HG03175 (cell line): ENCODE measurements around the gene AGAP3.

ENCODE experiments used
- ATAC-seq: cut with Tn5 transposase; IDR thresholded peaks from one replicate; pipeline ENCODE4 v1.9.1; 2021; ENCODE audit warnings: mild to moderate bottlenecking, moderate library complexity; ENCODE audit not compliant: unreplicated experiment

The AGAP3 gene

DNA sequence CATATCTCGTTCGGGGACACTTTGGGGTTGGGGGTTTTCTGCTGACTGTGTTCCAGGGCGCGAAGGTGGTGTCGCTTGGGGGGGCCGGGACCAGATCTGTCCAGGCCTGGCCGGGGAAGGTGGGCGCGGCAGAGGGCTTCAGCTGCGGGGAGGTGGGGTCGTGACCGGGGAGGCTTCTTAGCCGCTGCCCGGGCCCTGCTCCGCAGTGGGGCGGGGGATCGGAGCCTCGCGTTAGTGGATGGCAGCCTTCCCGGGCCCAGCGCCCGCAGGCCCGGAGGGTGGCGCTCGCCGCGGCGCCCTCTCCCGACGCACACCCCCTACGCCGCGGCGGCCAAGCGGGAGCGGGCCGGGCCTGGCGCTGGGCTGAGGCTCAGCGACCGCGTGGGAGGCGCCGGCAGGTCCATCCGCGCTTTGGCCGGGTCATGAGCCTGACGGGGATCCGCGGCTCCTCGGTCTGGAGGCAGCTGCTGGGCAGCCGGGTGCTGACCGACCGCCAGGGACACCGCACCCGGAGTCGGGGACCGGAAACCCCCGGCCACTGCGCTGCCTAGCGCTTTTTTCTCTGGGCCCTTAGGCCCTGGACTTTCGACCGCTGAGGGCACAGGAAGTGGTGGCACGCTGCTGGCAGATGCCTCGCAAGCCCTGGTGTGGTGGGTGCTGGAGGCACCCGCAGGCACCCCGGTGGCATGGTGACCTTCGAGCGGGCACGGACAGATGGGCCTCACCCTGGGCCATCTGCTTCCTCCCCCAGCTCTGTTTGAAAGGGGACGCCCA is 1.2 kb downstream of the AGAP3 start:
- no peak for ATAC-seq

DNA sequence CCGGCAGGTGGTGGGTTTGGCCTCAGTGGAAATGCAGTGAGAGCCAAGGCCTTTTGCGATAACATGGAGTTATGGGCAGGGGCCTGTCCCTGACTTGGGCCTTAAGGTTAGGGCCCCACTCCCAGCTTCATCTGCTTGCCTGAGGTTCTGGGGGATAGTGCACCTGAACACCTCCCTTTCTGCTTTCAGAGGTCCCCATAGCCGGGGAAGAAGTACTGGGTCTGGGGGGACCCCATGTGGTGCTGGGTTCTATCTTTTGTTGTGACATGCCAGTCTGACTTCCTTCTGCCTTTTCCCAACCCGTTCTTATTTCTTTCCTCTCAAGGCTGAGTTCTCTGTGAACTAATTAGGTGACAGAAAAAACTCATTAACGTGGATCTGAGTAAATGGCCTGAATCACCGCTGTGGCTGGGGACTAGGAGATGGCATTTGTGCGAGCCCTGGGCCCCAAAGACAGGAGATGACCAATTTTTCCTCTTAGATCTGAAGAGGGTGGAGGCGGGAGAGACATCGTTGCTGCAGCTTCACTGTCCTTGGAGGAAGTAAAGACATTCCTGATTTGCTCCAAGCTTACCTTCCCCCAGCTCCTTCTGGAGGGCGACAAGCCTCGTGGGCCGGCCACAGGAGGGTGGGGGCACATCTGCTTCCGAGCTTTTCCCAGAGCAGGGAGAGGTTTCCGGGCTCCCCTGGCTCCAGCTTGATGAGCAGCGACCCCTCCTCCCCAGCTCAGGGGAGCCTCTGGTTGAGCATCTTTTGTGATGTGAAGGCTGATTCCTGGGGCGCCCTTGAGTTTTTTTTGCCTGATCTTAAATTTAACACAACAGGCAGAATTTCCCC is 2.0 kb downstream of the AGAP3 start:
- ATAC-seq: no peak

DNA sequence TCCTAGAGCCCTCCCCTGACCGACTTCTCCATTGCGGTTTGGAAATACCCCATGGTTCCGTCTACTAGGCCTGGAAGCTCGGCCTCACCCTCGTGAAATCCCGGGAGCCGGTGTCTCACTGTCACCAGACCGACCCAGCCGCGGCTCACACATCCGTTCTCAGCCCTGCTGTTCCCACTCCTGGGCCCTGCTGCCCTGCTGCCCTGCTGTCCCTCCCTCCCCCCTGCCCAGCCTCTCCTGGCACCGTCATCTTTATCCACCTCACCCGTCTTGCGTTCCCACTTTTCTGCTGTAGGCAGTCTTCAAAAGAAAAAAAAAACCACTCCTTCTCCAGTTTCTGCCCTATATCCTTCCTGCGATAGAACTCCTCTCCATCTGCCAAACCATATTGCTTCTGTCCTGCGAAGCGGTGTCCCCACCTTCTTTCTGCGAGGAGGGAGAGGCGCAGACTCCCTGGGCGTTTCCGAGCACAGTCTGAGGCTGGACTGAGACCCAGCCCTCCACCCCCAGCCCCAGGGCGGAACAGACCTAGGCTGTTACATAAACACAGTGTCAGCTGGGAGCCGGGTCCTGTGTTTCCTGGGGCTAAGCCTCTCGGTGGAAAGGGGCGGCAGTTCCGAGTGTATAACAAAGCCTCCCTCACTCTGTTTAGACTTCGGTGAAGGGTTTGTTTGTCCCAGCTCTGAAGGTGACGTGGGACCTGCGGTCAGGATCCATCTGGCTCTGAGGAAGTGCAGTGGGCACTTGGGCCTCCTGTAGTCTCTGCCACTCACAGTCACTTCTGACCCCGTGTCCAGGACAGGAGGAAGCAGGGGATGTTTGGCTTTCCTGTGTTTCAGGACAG is 2.8 kb downstream of the AGAP3 start:
- no peak for ATAC-seq

DNA sequence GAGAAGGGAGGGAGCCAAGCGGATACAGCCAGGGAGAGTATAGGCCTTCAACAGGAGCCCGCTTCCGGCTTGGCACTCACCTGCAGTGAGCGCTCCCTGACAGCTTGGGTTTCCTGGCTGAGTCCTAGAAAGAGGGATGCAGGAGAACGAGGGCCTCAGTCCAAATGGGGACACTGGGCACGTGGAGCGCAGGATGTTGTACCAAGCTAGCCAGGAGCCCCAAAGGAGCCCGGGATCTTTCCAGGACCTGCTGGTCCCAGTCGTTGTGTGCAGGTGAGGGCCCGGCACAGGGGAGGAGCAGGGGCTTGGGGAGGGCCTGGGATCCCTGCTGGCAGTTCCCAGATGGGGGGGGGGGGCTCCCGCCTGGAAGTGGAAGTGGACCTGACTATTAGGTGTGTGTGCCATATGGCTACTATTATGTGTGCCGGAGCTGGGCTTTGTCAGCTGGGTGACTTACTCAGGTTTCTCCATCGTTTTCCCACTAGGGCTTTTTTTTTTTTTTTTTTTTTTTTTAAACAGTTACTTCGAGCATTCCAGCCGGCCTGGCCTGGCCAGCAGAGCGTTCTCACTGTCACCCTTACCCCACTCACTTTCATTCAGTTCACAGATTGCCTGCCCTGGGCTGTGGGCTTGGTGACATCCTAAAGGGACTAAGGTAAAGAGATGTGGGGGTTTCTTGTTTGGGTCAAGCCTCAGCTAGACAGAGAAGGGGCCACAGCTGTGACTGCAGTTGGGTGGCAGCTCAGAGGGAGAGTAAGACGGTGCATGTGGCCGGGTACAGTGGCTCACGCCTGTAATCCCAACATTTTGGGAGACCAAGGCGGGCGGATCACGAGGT is 3.8 kb downstream of the AGAP3 start:
- ATAC-seq: no peak

DNA sequence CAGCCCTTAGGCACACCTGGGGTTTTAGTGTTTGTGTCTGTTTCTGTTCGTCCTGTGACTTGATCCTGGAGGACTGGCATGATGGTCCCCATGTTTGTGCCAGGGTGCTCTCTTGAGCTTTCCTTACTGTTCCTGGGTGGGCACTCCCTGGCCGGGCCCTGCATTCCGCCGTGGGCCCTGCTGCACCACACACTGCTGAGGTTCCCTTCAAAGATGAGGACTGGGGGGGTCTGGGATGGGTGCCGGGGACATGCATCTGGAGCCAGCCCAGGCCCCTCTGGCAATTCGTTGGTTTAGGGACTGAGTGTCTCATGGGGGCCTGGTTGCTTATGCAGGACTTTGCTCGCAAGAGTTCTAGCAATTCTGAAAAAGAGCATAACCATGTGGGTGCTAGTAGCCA is 4.7 kb downstream of the AGAP3 start:
- no peak for ATAC-seq

DNA sequence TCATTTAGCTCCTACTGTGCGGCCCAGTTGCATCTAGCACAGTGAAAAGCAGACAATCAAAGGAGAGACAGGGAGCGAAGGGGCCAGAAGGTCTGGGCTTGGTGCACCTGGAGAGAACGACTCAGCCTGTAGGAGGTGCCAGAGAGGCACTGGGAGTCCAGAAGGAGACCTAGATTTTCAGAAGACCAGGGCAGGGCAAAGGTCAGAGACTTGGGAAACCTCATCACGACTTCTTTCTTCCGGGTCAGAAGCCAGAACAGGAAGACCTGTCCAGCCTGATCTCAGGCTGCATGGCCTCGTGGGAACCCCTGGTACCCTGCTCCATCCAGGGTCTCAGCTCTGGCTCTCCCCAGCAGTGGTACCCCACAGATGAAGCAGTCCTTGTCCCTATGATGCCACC is 5.2 kb downstream of the AGAP3 start:
- ATAC-seq: no peak

DNA sequence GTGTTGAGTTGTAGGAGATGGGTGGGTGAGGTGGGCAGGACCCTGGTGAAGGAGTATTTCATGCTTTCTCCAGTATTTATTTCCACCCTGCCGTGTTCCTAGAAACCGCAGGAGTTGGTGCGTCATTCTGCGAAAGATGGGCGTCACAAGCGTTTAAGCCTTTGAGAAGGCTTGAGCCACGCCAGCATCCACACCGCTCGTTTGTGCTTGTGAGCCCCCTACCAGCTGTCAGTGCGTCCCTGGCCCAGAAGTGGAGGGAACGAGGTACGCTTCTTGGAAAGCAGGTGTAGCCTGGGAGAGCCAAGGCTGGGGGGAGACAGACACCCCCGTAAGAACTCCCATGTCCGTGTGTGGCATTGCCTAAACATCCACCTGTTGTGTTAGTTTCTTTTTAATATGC is 5.7 kb downstream of the AGAP3 start:
- no peak for ATAC-seq

DNA sequence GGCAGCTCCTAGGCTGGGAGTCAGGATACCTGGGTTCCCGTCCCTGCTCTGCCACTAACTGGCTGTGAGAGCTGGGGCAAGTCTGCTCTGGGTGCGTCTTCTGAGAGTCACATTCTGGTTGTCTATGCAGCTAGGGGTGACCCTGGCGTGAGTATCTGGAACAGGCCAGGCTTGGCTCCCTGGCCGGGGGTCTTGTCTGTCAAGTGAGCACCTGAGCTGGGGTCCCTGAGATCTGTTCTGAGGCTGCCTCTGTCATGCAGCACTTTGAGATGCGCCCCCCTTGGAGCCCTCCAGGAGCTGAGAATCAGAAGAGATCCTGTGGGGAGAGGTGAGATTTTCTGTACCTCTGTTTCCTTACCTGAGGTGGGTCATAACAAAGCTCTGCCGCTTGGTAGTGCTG is 7.5 kb downstream of the AGAP3 start:
- ATAC-seq: no peak

DNA sequence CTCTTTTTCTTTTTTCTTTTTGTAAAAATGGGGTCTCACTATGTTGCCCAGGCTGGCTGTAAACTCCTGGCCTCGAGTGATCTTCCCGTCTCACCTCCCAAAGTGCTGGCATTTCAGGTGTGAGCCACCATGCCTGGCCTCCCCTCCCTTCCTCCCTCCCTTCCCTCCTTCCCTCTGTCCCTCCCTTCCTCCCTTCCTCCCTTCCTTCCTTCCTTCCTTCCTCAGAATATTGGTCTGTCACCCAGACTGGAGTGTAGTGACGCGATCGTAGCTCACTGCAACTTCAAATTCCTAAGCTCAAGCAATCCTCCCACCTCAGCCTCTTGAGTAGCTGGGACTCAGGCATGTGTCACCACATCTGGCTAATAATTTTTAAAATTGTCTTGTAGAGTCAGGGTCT is 8.4 kb downstream of the AGAP3 start:
- ATAC-seq: no peak

DNA sequence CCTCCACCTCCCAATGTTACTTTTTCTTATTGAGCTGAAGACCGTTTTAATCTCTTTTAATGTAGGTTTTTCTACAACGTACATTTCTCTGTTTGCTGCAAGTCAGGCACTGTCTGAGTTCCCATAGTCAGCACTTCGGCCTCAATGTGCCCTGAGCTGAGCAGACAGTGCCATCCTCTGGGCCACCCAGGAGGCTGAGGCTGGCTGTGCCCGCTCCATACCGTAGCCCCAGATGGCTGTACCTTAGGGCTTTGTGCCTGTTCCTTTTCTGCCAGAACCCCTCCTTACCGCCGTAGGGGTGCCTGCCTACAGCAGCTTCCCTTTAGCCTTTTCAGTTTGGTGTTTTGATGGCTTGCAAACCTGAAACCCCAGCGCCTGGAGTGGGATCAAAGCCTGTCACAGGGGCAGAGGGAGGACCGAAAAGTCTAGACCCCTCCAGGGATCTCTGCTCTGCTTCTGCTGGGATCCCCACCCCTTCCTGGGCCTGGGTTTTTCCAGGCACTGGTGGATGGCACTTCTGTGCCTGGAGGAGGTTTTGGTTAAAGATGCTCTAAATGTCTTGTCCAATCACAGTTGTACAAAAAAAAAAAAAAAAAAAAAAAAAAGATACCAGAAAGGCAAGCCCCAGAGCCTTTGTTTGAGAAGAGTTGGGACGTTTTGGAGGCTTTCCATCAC is 9.0 kb downstream of the AGAP3 start:
- ATAC-seq: no peak

DNA sequence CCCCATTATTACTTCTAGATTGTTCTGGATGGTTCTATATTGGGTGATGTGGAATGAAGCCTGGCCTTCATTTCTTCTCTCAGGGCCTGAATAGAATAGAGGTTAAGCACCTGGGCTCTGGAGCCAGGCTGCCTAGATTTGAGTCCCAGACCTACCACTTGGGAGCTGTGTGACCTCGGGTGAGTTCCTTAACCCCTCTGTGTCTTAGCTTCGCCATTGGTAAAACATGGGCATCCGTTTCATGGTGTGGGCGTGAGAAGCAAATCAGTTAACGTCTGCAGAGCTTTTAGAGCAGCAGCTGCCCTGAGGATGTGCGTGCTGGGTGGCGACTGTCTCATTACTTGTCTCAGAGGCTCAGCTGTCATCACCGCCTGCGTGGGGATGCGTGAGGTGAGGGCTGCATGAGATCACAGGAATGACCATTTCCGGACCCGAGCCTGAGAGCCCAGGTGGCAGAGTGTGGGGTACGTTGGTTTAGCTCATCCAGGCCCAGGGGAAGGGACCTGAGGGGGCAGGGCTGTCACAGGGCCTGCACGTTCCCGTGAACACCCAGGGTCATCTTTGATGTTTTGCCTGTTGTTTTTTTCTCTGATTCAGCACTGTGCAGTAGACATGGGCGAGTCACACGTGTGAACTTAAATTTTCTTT is 9.7 kb downstream of the AGAP3 start:
- no peak for ATAC-seq

DNA sequence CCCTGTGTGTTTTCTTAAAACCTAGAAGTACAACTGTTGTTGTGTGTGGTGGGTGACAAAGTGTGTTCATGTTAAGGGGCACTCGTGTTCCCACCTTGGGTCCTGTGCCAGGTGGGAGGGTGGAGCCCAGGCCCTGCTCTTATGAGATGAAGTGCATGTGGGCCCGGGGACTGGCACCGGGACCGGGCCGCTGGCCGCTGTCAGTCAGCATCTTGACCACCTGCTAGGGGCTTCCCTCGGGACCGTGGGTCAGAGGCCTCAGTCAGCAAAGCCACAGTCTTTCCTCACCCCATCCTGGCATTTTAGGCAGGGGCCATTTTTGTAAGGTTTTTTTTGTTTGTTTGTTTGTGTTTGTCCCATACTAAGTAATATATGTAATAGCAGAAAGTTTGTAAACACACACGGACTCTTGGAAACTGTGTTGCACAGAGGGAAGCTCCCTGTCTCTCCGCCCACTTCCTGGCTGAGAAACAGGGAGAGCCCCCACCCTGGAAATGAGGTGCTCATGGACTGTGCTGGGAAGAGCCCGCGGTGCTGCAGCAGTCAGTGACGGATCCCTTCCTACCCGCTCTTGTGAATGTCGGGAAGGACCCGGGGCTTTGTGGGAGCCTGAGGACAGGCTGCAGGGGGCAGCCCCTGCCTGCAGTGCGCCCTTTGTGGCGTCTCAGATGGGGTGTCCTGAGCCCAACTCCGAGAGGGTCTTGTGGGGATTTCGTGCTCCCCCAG is 13.4 kb downstream of the AGAP3 start:
- no peak for ATAC-seq

DNA sequence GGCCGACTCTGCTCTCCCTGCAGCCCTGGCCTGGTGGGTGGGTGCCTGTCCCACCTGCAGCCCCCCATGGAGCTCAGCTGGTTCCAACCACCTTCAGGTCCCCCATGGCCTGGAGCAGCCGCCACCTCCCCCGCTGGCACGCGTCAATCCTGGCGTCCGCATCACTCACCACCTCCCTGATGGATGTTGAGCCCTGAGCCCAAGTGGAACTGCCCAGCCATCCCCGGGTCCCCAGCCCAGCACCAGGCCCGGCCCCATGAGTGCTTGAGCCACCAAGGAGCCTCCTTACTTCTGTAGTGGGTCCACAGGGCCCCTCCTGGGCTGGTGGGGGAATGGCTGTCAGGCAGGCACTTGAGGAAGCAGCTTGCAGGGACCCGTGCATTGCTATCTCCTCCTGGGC is 14.6 kb downstream of the AGAP3 start:
- ATAC-seq: no peak

DNA sequence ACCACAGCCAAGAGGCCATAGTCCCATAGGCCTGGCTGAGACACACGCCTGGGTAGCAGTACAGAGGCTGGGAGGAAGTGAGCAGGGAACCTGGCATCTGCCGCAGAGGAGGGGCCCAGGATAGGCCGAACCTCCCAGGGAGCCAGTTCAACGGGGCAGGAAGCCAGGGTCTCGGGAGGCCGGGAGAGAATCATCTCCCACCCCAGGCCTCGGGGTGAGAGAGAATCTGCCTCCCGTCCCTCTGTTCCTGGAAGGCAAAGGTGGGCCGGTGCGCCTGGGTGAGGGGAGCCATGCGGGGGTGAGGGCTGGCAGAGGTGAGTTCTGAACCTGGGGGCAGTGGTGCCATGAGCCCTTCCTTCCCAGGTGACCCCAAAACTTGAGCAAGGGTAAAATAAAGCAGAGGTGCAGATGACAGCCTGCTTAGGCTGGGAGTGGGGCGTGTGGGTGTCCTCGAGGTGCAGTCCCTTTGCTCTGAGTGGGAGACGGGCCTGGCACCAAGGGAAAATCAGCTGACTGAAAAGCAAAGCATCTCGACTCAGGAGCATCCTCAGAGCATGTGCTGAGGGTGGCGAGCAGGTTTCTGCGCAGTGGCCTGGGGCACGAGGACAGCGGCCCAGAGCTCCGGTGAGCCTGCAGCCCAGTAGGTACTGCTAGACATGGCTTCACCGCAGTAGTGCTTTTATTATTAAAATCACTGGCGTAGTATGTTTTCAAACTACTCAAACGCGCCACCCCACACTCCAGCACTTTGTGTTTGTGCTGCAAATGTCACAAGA is 15.5 kb downstream of the AGAP3 start:
- ATAC-seq: no peak

DNA sequence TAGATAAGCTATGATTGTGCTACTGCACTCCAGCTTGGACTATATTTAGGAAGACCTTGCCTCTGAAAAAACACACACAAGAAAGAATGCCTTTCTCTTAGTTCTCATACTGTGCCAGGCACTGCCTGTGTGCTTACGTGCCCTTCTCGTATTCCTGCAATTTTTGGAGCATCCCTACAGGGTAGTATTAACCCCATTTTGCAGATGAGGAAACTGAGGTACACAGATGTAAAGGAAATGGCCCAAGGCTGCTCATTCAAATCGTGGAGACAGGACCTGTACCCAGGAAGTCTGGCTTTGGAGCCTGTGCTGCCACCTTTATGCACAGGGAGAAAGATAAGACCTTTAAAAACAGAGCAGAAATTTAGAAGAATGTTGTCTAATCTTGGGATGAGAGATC is 16.7 kb downstream of the AGAP3 start:
- ATAC-seq: no peak

DNA sequence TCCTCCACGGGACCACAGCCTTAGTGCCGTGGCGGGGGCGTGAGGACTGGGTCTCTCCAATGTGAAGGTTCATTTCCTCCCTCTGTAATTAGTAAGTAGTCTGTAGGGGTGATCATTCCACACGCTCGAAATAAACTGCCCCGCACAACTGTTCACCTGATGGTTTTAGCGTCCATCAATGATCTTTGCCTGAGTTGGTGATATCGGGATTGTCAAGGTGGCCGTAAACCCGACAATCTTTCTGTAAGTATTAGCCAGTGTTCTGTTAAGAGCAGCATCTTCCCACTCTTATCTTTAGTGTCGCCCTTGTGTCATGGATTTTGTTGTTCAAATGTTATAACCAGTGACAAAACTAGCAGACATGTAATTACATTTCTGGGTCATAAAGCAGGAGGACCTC is 17.7 kb downstream of the AGAP3 start:
- ATAC-seq: no peak

DNA sequence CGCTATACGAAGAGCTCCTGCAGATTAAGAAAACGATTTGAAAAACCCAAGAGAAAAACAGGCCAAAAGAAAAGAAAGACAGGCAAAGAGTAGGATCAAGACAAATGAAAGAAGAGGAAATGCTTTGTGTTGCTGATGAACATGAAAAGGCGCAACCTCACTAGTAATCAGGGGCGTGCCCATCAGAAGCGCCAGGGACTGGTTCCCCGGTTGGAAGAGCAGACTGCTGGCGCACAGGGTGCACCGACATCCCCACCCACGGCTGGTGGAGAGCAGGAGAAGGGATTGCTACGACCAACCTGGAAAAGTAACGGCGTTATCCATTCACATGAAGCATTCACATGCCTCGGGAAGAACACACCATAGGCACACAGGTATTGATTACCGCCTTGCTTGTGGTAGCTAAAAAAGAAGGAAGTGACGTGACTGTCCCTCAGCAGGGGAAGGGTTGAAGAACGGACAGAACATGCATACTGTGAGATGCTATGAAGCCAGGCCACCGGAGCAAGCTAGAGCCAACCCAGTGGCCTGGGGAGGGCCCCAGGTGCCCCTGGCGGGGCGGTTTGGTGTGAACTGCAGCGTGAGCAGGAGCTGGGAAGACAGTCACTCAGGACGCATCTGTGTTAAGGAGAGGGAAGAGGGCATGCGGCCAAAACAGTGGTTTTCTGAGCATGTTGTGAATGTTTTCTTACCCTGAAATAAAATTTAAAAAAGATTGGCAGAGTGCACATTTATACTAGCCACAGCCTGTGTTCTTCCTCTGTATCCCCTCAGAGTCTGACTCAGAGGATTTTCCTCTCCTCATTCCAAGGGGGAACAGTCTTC is 18.3 kb downstream of the AGAP3 start:
- no peak for ATAC-seq
